ENCODE measurements around the gene KLC4.

KLC4 gene

GRCh38 chr6:43070028-43070632, 10.7 kb downstream of the KLC4 start:
- no peak overlapping the region for H3K4me3 ChIP-seq (ENCODE audit: low read length)
- H3K79me2 ChIP-seq (ENCODE audit: low read length), result no peaks in the 10 kb centered on the region
- TF ChIP-seq CTCF (IDR thresholded peaks at IDR 0.05; ENCODE audit: low read depth, low read length) (peak; percentile 67), EZH2phosphoT487 (IDR thresholded peaks at IDR 0.05; ENCODE audit: low read depth) (no peak)
- no peak overlapping the region for H3K9ac ChIP-seq (ENCODE audit: low read length)
- H3K27ac ChIP-seq (ENCODE audit: low read length), result no peak overlapping the region
- H3K36me3 ChIP-seq (replicated peaks; ENCODE audit: low read depth, low read length), result no peaks in the 10 kb centered on the region
- H3K9me3 ChIP-seq (ENCODE audit: insufficient read depth, low read length), result no peaks in the 10 kb centered on the region
- H3K4me2 ChIP-seq (ENCODE audit: low read length), result no peak overlapping the region
- no peaks in the 10 kb centered on the region for H3K4me1 ChIP-seq (ENCODE audit: low read length)
- H3K27me3 ChIP-seq (ENCODE audit: low read depth, low read length), result no peaks in the 10 kb centered on the region
- H2AFZ ChIP-seq (ENCODE audit: low read depth, low read length), result no peak overlapping the region
- no peaks in the 10 kb centered on the region for H4K20me1 ChIP-seq (ENCODE audit: insufficient read depth, low read length)

- Histone ChIP-seq H3K36me3 (replicated peaks; ENCODE audit: low read depth, low read length) (no peaks in the 10 kb centered on the region), H3K27me3 (ENCODE audit: low read depth, low read length) (peaks cover 20% of the 10 kb centered on the region), H3K9me3 (ENCODE audit: insufficient read depth, low read length) (no peaks in the 10 kb centered on the region), H3K79me2 (ENCODE audit: low read length) (no peaks in the 10 kb centered on the region), H3K4me1 (ENCODE audit: low read length) (no peaks in the 10 kb centered on the region), H4K20me1 (ENCODE audit: insufficient read depth, low read length) (no peaks in the 10 kb centered on the region), H3K4me2 (ENCODE audit: low read length) (no peak overlapping the region), H3K4me3 (ENCODE audit: low read length) (no peak overlapping the region), H3K27ac (ENCODE audit: low read length) (no peak overlapping the region), H2AFZ (ENCODE audit: low read depth, low read length) (no peak overlapping the region), H3K9ac (ENCODE audit: low read length) (no peak overlapping the region)
- TF ChIP-seq EZH2phosphoT487 (IDR thresholded peaks at IDR 0.05; ENCODE audit: low read depth) (no peak), CTCF (IDR thresholded peaks at IDR 0.05; ENCODE audit: low read depth, low read length) (no peak)
These were observed 15.6 kb downstream of the KLC4 start for GRCh38 chr6:43074847-43075669.

GRCh38 chr6:43075670-43076463, 16.4 kb downstream of the KLC4 start, which contains the start of gene PTK7:
TSS of gene PTK7 (plus strand) at chr6:43076314. CDS start at chr6:43076489, 175 bp downstream.
- Histone ChIP-seq H3K9ac (ENCODE audit: low read length) (peak within 1 kb of the TSS; percentile 66; the same call in 1 of the 2 replicates), H3K4me2 (ENCODE audit: low read length) (peak within 1 kb of the TSS; percentile 92), H3K4me1 (ENCODE audit: low read length) (no peaks in the 10 kb centered on the region), H4K20me1 (ENCODE audit: insufficient read depth, low read length) (no peaks in the 10 kb centered on the region), H3K36me3 (replicated peaks; ENCODE audit: low read depth, low read length) (no peaks in the 10 kb centered on the region), H3K9me3 (ENCODE audit: insufficient read depth, low read length) (no peaks in the 10 kb centered on the region), H3K4me3 (ENCODE audit: low read length) (peak within 1 kb of the TSS; percentile 89), H3K27me3 (ENCODE audit: low read depth, low read length) (peaks cover 21% of the 10 kb centered on the region), H3K79me2 (ENCODE audit: low read length) (no peaks in the 10 kb centered on the region), H3K27ac (ENCODE audit: low read length) (no peak within 1 kb of the TSS), H2AFZ (ENCODE audit: low read depth, low read length) (peak within 1 kb of the TSS; percentile 58; the same call in 1 of the 2 replicates)
- no peak for TF ChIP-seq EZH2phosphoT487 (IDR thresholded peaks at IDR 0.05; ENCODE audit: low read depth)
- no peak for TF ChIP-seq CTCF (IDR thresholded peaks at IDR 0.05; ENCODE audit: low read depth, low read length)

All from OCI-LY3 (cell line).